IPS-18c (cell line): ENCODE results near the gene ZNF140.
A peak's percentile ranks its signal among the peaks of the same experiment; 100 is the strongest.

Experiments used
- H3K4me3 ChIP-seq: 2 replicates; pipeline ENCODE4 v1.7.0; 2013; ENCODE audit warnings: low read depth, mild to moderate bottlenecking, low read length, moderate library complexity; ENCODE audit not compliant: insufficient read depth
- H3K9me3 ChIP-seq: one replicate; pipeline ENCODE4 v1.6.1; 2013; ENCODE audit warnings: mild to moderate bottlenecking, low read length, moderate library complexity; ENCODE audit not compliant: control insufficient read depth, insufficient read depth

ZNF140 gene

GRCh38 chr12:133120385-133121191 is 39.9 kb downstream of the ZNF140 start:
- Histone ChIP-seq H3K4me3 (no peak overlapping the region), H3K9me3 (peaks cover 55% of the 10 kb centered on the region)

GRCh38 chr12:133124674-133125073 is 44.0 kb downstream of the ZNF140 start:
- H3K9me3 ChIP-seq, result peaks cover 40% of the 10 kb centered on the region
- H3K4me3 ChIP-seq, result no peak overlapping the region

DNA sequence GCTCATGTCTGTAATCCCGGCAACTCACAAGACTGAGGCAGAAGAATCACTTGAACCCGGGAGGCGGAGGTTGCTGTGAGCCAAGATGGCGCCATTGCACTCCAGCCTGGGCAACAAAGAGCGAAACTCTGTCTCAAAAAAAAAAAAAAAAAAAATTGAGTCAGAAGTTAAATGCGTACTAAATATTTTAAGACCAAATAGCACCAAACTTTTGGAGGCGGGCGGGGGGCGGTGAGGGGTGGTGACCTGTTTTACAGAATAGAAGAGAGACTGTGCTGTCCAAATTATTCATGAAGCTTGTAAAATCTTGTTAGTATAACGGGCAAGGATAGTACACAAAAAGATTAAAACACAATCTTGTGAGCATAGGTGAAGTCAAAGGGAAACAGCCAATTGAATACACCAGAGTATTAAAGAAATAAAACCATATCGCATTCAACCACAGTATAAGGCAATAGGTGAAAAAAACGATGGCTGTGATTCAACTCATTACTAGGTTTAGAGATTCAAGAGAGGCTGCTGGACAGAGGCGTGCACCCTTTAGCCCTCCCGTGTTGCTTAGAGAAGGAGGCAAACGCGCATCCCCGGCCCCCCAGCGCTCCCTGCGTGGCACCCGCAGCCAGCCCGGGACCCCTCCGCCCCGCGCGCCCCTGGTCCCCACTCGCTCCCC is 48.8 kb downstream of the ZNF140 start:
- Histone ChIP-seq H3K4me3 (peak overlapping the region; percentile 95), H3K9me3 (peaks cover 20% of the 10 kb centered on the region)

DNA sequence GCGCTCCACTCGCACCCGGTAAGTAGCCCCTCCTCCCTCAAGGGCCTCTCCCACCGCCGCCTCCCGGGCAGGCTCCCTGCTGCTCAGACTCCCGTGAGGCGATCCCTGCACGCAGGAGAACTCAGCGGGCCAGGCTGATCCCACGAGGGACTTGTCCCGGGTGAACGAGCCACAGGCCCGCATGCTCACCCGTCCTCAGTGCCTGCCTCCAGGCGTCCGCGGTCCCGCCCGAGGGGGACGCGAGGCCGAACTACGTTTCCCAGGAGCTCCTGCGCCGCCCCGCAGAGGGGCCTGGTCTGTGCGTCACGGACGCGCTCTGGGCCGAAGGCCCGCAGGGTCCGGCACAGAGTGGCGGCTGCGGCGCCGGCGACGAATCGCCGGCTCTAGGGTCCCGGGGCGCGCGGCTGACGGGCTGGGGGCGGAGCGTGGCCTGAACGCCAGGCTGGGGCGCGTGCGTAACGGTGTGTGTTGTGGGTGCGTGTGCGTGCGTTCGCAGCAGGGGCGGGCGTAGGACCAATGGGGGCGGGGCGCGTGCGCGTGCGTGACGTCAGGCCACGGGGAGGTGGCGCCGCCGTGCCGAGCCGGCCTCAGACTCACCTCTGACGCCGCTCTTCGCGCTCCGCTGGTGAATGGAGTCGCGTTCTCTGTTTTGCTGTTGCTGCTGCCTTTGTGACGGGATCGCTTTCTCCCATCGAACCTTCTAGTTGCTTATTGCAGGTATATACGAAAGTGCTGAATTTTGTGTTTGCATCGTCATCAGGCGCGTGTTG is 49.5 kb downstream of the ZNF140 start, which contains the start of the genes ZNF10 and ZNF891:
Gene ZNF10 (plus strand): TSS at position 590 of the 770 bp plus-strand sequence. CDS start 13,866 bp downstream, outside the sequence.
Gene ZNF891 (minus strand): TSS at position 237 of the 770 bp plus-strand sequence. CDS start 8,356 bp downstream, outside the sequence.
- Histone ChIP-seq H3K9me3 (peaks cover 19% of the 10 kb centered on the region), H3K4me3 (peak within 1 kb of the TSS; percentile 95)

GRCh38 chr12:133130808-133131128 is 50.0 kb downstream of the ZNF140 start:
- peaks cover 14% of the 10 kb centered on the region for H3K9me3 ChIP-seq
- peak overlapping the region; percentile 95 for H3K4me3 ChIP-seq

DNA sequence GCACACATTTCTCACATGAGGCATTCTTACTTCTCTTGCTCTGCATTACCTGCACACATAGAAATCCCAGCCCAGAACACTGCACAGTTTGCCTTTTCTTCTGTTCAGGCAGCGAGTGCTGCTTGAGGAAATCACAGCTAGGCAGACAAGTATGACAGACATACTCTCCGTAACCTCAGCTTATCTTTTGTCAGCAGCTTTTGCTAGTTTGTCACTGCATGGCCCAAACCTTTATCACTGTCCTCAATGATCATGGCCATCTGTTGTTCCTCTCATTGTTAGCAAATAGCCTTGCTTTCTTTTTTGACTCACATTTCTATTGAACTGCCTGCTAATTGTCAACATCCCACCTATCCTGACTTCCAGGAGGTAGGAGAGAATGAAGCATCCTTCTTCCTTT is 55.0 kb downstream of the ZNF140 start:
- peaks cover 4% of the 10 kb centered on the region for H3K9me3 ChIP-seq
- no peak overlapping the region for H3K4me3 ChIP-seq

- H3K4me3 ChIP-seq, result no peak overlapping the region
- peaks cover 8% of the 10 kb centered on the region for H3K9me3 ChIP-seq
Measured at GRCh38 chr12:133145981-133146380, 65.3 kb downstream of the ZNF140 start.

DNA sequence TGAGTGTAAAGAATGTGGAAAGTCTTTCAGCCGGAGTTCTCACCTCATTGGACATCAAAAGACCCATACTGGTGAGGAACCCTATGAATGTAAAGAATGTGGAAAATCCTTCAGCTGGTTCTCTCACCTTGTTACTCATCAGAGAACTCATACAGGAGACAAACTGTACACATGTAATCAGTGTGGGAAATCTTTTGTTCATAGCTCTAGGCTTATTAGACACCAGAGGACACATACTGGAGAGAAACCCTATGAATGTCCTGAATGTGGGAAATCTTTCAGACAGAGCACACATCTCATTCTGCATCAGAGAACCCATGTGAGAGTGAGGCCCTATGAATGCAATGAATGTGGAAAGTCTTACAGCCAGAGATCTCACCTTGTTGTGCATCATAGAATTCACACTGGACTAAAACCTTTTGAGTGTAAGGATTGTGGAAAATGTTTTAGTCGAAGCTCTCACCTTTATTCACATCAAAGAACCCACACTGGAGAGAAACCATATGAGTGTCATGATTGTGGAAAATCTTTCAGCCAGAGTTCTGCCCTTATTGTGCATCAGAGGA is 75.5 kb downstream of the ZNF140 start:
- H3K9me3 ChIP-seq, result peaks cover 13% of the 10 kb centered on the region
- no peak overlapping the region for H3K4me3 ChIP-seq
